Endothelial cell (in vitro differentiated cells): ENCODE measurements around the gene VPS16. TPM values are rescaled to one million over a fixed set of nuclear protein-coding genes. Genes with fewer than 3 reads are reported as not detected.
"Not testable (repeated sequence)": the region's sequence is repeated elsewhere in the genome, so short reads cannot be mapped to it uniquely, and the experiment has no call there.

ENCODE experiments used
- DNase-seq: peaks from one replicate; pipeline ENCODE4 v3.0.0; 2021; ENCODE audit warnings: low spot score
- H3K27ac Mint-ChIP-seq: one replicate; pipeline ENCODE4 v1.8.0; 2021; ENCODE audit warnings: mixed read lengths, inconsistent platforms; ENCODE audit not compliant: unreplicated experiment
- H3K27me3 Mint-ChIP-seq: one replicate; pipeline ENCODE4 v1.8.0; 2021; ENCODE audit warnings: mild to moderate bottlenecking, moderate library complexity, mixed read lengths, inconsistent platforms; ENCODE audit not compliant: unreplicated experiment
- H3K36me3 Mint-ChIP-seq: one replicate; pipeline ENCODE4 v1.8.0; 2021; ENCODE audit warnings: mild to moderate bottlenecking, low read depth, mixed read lengths, inconsistent platforms; ENCODE audit not compliant: unreplicated experiment
- H3K4me1 Mint-ChIP-seq: one replicate; pipeline ENCODE4 v1.8.0; 2021; ENCODE audit warnings: mild to moderate bottlenecking, mixed read lengths, inconsistent platforms; ENCODE audit not compliant: unreplicated experiment
- H3K4me3 Mint-ChIP-seq: one replicate; pipeline ENCODE4 v1.8.0; 2021; ENCODE audit warnings: mild to moderate bottlenecking, mixed read lengths, inconsistent platforms; ENCODE audit not compliant: unreplicated experiment
- H3K9me3 Mint-ChIP-seq: one replicate; pipeline ENCODE4 v1.8.0; 2021; ENCODE audit warnings: mixed read lengths, inconsistent platforms; ENCODE audit not compliant: unreplicated experiment
- total RNA-seq: library from RNA; stranded (reverse); fragmentation: NEBNext Ultra II Directional; extraction: Animal tissue kit (Norgen Biotek cat#: 25700); gene quantifications from one replicate; pipeline ENCODE4 v1.2.1, GENCODE V29; 2021; ENCODE audit not compliant: unreplicated experiment
- TF ChIP-seq, protein P1 (sequence below): fragments of 200-600 bp; sonication (generic); IDR thresholded peaks from one replicate; pipeline ENCODE4 v1.5.0; 2021; ENCODE audit warnings: antibody characterized with exemption; ENCODE audit not compliant: unreplicated experiment

The VPS16 gene
- total RNA-seq, 1 donor from 2014 or later, result 43.3 TPM

GRCh38 chr20:2806351-2806701 lies 34.2 kb upstream of the VPS16 start:
- no peak for DNase-seq
- H3K9me3 Mint-ChIP-seq, result no peaks in the 10 kb centered on the region
- H3K4me3 Mint-ChIP-seq, result peak overlapping the region; percentile 3
- H3K27me3 Mint-ChIP-seq, result peaks cover 24% of the 10 kb centered on the region
- TF ChIP-seq, protein P1, sequence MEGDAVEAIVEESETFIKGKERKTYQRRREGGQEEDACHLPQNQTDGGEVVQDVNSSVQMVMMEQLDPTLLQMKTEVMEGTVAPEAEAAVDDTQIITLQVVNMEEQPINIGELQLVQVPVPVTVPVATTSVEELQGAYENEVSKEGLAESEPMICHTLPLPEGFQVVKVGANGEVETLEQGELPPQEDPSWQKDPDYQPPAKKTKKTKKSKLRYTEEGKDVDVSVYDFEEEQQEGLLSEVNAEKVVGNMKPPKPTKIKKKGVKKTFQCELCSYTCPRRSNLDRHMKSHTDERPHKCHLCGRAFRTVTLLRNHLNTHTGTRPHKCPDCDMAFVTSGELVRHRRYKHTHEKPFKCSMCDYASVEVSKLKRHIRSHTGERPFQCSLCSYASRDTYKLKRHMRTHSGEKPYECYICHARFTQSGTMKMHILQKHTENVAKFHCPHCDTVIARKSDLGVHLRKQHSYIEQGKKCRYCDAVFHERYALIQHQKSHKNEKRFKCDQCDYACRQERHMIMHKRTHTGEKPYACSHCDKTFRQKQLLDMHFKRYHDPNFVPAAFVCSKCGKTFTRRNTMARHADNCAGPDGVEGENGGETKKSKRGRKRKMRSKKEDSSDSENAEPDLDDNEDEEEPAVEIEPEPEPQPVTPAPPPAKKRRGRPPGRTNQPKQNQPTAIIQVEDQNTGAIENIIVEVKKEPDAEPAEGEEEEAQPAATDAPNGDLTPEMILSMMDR, result no peak
- peaks cover 4% of the 10 kb centered on the region for H3K36me3 Mint-ChIP-seq
- peaks cover 14% of the 10 kb centered on the region for H3K4me1 Mint-ChIP-seq
- H3K27ac Mint-ChIP-seq, result no peak overlapping the region

DNA sequence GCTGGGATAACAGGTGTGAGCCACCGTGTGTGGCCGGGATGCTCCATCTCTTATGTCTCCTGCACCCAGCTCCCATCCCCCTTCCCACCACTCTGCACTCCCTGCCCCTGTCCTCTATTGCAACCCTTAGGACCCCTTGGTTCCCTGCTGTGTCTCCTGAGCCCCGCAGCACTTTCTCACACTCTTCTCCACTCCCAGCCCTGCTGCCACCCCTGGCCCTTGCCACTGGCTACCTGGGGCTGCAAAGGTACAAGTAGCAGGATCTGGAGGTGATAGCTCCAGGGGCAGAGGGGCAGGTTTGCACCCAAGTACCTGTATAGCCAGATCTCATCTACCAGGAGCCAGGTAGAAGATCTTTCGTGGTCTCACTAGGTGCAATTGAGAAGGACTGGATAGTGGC lies 33.5 kb upstream of the VPS16 start:
- TF ChIP-seq, protein P1, result no peak

DNA sequence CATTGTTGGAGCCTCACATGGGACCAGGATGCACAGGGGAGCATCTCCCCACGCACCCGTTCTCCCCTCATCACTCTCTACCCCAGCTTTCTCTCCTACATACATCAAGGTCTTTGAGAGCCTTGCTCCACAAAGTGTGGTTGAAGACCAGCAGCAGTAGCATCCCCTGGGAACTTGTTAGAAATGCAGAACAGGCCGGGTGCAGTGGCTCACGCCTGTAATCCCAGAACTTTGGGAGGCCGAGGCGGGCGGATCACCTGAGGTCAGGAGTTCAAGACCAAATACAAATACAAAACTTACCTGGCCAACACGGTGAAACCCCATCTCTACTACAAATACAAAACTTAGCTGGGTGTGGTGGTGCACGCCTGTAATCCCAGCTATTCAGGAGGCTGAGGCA lies 32.6 kb upstream of the VPS16 start:
- H3K27ac Mint-ChIP-seq, H3K9me3 Mint-ChIP-seq, H3K4me3 Mint-ChIP-seq, H3K4me1 Mint-ChIP-seq, DNase-seq, H3K36me3 Mint-ChIP-seq: not testable (repeated sequence)
- peaks cover 19% of the 10 kb centered on the region for H3K27me3 Mint-ChIP-seq

More for the DNA sequence above, 33.5 kb upstream of the VPS16 start:
- Mint-ChIP-seq H3K4me1 (peaks cover 9% of the 10 kb centered on the region), H3K9me3 (no peaks in the 10 kb centered on the region), H3K36me3 (peaks cover 4% of the 10 kb centered on the region), H3K27me3 (peaks cover 19% of the 10 kb centered on the region), H3K27ac (no peak overlapping the region), H3K4me3 (no peak overlapping the region)
- no peak for DNase-seq

GRCh38 chr20:2809690-2810089 lies 30.9 kb upstream of the VPS16 start:
- Mint-ChIP-seq H3K4me3 (no peak overlapping the region), H3K27me3 (peaks cover 18% of the 10 kb centered on the region), H3K27ac (no peak overlapping the region), H3K4me1 (peaks cover 5% of the 10 kb centered on the region), H3K36me3 (no peaks in the 10 kb centered on the region), H3K9me3 (no peaks in the 10 kb centered on the region)
- TF ChIP-seq, protein P1, result no peak
- no peak for DNase-seq

DNA sequence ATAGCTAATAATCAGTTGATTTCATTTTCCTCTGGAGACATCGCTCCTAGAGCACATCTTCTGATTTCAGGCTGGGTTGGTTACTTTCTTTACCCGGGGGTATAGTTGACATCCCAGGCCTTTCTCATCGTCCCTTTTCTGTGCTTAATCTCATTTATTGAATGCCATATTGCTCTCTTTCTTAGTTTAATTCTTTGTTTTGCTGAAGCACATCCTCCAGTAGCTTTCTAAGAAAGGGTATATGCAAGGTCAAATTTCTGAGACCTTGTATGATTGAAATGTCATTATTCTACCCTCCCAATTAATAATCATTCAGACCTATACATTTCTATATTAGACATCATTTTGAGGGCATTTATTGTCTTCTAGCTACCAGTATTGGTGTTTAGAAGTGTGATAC lies 28.4 kb upstream of the VPS16 start:
- Mint-ChIP-seq H3K4me1 (no peaks in the 10 kb centered on the region), H3K36me3 (no peaks in the 10 kb centered on the region), H3K27me3 (peaks cover 14% of the 10 kb centered on the region), H3K9me3 (no peaks in the 10 kb centered on the region), H3K4me3 (no peak overlapping the region), H3K27ac (no peak overlapping the region)
- DNase-seq, result no peak
- TF ChIP-seq, protein P1, result no peak

DNA sequence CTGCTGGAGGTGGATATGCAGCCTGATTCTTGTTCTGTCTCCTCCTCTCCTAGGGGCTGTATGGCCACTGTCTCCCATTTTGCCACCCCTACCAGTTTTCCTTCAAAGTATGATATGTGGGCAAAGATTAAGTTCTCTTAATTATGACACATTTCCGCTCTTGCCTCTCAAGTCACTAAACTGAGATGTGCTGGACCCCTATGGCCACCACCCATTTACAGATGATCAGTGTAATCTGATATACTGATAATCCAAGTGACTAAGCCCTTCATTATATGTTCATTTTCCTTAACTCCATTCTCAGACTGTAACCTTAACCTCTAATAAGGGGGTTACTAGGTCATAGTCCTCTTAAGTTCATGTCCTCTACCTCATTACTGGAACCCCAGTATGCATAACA lies 26.5 kb upstream of the VPS16 start:
- no peak for DNase-seq

More for the DNA sequence above, 26.5 kb upstream of the VPS16 start:
- Mint-ChIP-seq H3K27me3 (peaks cover 19% of the 10 kb centered on the region), H3K4me3 (no peak overlapping the region), H3K27ac (no peak overlapping the region), H3K9me3 (no peaks in the 10 kb centered on the region), H3K4me1 (no peaks in the 10 kb centered on the region), H3K36me3 (peaks cover 4% of the 10 kb centered on the region)
- TF ChIP-seq, protein P1, result no peak
